Keratinocyte (primary cell): ENCODE data around the gene ABCG1.

Source experiments
- EZH2 ChIP-seq: IDR thresholded peaks from one replicate; pipeline ENCODE4 v1.6.1; 2012; ENCODE audit warnings: inconsistent platforms, mild to moderate bottlenecking, low read length, moderate library complexity
- TF ChIP-seq, protein P1 (sequence below), 3 experiments: IDR thresholded peaks in 1 of 3; conservative IDR thresholded peaks in 1 of 3; optimal IDR thresholded peaks in 1 of 3; 2 replicates in 2 of 3; 3 replicates in 1 of 3; pipeline versions ENCODE3 to v1.5.1; 2011; ENCODE audit warnings: low read length in 3 of 3, mild to moderate bottlenecking in 3 of 3, moderate library complexity in 2 of 3, control low read depth in 1 of 3, inconsistent platforms in 1 of 3; ENCODE audit not compliant: insufficient read depth in 2 of 3; ENCODE audit errors: extremely low read depth in 1 of 3

GRCh38 chr21:42225042-42225441 lies 6.1 kb downstream of the ABCG1 start:
- TF ChIP-seq, protein P1, sequence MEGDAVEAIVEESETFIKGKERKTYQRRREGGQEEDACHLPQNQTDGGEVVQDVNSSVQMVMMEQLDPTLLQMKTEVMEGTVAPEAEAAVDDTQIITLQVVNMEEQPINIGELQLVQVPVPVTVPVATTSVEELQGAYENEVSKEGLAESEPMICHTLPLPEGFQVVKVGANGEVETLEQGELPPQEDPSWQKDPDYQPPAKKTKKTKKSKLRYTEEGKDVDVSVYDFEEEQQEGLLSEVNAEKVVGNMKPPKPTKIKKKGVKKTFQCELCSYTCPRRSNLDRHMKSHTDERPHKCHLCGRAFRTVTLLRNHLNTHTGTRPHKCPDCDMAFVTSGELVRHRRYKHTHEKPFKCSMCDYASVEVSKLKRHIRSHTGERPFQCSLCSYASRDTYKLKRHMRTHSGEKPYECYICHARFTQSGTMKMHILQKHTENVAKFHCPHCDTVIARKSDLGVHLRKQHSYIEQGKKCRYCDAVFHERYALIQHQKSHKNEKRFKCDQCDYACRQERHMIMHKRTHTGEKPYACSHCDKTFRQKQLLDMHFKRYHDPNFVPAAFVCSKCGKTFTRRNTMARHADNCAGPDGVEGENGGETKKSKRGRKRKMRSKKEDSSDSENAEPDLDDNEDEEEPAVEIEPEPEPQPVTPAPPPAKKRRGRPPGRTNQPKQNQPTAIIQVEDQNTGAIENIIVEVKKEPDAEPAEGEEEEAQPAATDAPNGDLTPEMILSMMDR (optimal IDR thresholded peaks at IDR 0.05 in 1 of 3, IDR thresholded peaks at IDR 0.05 in 1 of 3, conservative IDR thresholded peaks at IDR 0.05 in 1 of 3; ENCODE audit: extremely low read depth in 1 of 3, insufficient read depth in 2 of 3, low read length in 3 of 3), result no peak
- no peak for TF ChIP-seq EZH2
